Stimulated activated CD4-positive, alpha-beta T cell treated with anti-CD3 and anti-CD28 coated beads, Interleukin-4, amount 100 ng/mL, for 48 hours (primary cell): ENCODE results near the gene GRN.
A peak's percentile ranks its signal among the peaks of the same experiment; 100 is the strongest.
"Not testable (repeated sequence)": the region's sequence is repeated elsewhere in the genome, so short reads cannot be mapped to it uniquely, and the experiment has no call there.

Experiments used
- DNase-seq, 2 donors: peaks; one replicate each; pipeline ENCODE4 v3.0.0-alpha.2; 2020; ENCODE audit warnings: low read depth in 2 of 2

Gene GRN

DNA sequence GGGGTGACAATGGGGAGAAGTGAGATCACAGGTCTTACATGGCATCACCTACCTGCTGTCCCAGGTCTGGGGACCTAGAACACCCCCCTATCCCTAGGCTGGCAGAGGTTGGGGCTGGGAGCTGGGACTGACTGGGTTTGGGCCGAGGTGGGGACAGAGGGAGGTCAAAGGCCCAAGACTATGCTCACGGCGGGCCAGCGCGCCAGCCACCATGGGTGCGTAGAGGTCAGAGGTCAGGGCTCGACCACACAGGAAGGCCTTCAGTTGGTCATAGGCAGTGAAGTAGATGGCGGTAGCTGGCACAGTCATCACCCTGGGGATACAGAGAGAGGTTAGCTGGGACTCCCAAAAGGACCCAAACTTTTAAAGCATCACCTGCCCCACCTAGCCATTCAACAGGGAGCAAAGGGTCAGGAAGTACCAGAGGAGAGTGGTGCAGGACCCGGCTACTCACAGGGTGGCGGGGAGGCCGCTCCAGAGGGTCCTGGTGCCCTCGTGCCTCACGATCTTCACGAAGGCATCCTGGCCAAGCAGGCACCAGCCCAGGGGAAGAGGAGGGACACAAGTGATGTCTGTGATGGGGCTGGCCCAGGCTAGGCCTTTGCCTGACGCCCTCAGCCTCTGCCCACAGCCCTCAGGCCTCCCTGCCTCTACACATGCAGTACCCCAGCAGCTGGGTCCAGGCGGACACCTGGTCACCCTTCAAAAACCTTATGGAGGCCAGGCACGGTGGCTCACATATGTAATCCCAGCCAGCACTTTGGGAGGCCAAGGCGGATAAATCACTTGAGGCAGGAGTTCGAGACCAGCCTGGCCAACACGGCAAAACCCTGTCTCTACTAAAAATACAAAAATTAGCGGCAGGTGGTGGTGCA lies 23.6 kb upstream of the GRN start:
- no peak for DNase-seq

DNA sequence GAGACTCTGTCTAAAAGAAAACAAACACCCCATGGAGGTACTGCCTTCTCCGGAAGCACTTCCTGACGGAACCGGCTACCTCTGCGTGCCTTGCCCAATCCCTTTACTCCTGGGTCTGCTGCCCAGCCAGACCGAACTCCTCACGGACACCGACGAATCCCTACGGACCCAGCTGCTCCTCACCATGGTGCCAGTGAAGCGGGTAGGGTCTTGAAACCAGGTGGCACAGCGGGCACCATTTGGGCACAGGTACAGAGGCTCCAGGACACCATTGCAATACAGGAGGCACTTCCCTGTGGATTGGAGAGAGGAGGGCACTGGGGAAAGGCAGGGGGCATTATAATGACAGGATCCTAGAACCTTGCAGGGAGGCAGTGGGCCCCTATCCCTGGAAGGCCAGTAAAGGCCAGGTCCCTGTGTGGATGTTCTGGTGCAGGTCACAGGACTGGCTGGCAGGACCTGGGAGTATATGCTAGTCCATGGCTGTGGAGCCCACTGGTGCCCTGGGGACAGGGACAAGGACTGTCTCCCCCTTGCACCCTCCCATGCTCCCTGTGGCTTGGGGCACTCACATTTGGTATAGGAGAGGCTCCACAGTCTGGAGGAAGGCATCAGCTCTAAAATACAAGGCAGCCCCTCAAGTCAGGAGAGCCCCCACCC lies 22.7 kb upstream of the GRN start:
- DNase-seq, result no peak

- no peak for DNase-seq
Measured at GRCh38 chr17:44323359-44324091, 21.6 kb upstream of the GRN start.

DNA sequence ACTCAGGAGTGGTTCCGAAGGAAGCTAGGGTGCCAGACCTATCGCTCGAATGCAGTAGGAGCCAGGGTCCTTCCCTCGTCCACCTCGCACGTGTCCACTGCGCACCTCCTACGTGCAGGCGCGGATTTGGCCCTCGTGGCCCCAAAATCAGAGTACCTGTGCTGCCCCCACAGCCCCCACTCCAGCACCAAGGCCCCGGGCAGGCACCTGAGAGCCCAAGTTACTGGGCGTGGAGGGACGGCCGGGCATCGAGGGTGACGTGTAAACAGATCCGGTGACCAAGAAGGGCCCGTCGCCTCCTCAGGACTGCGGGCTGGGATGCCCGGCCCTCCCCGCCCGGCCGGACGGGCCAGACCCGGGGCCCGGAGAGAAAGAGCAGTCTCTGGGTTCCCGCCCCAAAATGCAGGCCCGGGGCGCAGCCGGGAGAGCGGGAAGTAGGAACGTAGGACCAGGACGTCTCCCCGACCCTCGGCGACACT lies 21.0 kb upstream of the GRN start:
- no peak for DNase-seq

- peak; percentile 92 to 93 for DNase-seq
Measured at GRCh38 chr17:44324571-44325275, 20.4 kb upstream of the GRN start, which contains the start of gene SLC25A39. SLC25A39 (minus strand) TSS chr17:44324823; CDS start chr17:44323562, 1,261 bp downstream.

- peak; percentile 83 to 88 for DNase-seq
Measured at GRCh38 chr17:44326861-44327444, 18.1 kb upstream of the GRN start.

- no peak for DNase-seq
Measured at GRCh38 chr17:44327715-44328449, 17.2 kb upstream of the GRN start.

GRCh38 chr17:44329516-44329915 lies 15.6 kb upstream of the GRN start:
- not testable (repeated sequence) for DNase-seq

- not testable (repeated sequence) for DNase-seq
Measured at GRCh38 chr17:44330263-44330662, 14.8 kb upstream of the GRN start.

DNA sequence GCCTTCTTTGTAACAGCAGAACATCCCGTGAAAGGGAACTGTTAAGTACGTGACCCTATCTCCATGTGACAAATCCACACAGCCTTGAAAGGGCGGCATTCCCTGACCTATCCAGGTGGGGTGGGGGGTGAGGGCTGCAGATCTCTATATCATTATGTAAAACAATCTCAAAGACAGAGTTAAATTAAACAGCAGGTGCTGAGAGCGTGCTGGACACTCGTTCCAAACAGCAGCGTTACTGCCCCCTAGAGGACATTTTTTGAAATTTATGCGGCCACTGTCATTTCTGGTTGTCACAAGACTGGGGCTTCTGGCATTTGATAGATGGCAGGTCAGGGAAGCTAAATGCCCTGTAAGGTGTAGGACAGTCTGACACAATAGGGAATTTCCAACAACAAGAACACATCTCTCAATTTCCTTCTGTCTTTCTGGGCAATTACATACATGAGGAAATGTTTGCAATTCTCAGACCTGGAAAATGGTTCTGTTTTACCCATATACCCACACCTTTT lies 13.8 kb upstream of the GRN start:
- DNase-seq, result peak; percentile 53 to 68

DNA sequence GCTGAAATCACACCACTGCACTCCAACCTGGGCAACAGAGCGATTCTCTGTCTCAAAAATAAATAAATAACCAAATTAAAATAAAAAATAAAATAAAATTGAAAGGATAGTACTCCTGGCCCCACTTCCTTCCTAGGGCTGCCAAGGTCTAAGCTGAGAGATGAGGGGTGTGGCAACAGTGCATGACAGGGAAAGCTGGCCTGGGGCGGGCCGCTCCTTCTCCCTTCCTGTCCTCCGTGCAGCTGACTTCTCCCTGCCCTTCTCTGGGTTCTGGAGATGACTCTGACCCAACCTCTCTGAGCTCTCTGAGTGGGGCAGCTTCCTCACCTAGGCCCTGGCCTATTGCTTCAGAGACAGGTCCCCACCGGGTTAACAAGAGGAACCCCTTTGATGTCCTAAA lies 11.7 kb upstream of the GRN start:
- DNase-seq, result no peak

GRCh38 chr17:44334315-44334714 lies 10.8 kb upstream of the GRN start:
- DNase-seq, result no peak

DNA sequence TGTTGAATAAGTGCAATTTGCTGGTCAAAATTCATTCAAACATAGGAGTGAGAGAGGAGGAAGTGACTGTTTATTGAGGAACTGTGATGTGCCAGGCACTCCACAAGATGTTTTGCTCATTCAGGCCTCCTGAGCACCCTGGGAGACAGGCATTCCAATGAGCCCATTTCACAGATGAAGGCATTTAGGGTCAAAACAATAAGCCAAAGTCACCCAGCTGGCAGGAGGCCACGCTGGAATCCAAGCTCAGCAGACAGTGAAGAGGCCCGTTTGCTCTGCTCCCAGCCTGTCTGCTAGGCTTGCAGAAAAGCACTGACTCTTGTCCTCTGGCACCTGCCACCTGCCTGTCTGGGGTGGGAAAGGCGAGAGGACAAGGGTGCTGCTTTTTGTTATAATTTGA lies 10.4 kb upstream of the GRN start:
- DNase-seq, result no peak

DNA sequence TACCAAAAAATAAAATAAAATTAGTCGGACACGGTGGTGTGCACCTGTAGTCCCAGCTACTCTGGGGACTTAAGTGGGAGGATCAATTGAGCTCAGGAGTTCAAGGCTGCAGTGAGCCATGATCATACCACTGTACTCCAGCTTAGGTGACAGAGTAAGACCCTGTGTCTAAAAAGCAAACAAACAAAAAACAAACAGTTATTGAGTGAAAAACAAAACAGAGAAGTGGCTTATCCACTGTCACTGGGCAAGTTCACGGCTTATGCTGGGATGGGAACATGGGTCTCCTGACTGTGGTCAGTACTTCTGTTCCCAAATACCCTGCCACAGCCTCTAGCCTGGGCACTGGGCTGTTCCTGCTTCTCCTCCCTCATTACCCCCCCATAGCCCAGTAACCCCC lies 9.5 kb upstream of the GRN start:
- no peak for DNase-seq

GRCh38 chr17:44335968-44336367 lies 9.1 kb upstream of the GRN start:
- DNase-seq, result no peak

DNA sequence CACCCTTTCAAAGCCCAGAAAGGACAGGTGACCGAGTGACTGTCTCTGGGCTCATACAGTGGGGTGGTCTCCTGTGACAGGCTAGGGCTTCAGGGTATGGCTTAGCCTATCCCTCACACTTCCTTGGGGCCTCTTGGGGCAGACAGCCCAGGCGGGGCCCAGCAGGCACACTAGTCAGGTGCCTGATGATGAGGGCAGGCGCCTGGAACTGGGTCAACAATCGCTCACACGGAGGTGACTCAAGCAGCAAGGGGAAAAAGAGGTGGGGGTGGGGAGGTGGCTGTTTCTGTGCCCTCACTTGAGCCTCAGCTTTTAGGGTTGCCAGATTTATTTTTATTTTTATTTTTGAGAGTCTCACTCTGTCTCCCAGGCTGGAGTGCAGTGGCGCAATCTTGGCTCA lies 6.4 kb upstream of the GRN start:
- no peak for DNase-seq

DNA sequence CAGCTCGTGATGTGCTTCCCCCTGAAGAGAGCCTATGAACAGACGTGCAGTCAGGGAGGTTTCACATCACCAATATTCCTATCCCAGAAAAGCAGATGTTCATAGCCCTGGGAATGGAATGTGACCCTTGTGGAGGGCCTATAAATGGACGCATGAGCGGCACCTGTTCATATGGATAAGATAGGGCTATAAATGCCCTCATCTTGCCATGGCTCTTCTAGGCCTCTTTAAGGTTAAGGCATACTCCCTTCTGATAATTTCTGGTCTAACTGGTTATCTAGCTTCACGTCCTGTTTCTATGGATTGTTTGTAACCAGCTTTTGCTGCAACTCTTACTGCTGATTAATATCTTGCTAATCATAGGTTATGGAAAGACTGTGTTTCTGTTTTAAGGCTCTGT lies 4.5 kb upstream of the GRN start:
- not testable (repeated sequence) for DNase-seq

DNA sequence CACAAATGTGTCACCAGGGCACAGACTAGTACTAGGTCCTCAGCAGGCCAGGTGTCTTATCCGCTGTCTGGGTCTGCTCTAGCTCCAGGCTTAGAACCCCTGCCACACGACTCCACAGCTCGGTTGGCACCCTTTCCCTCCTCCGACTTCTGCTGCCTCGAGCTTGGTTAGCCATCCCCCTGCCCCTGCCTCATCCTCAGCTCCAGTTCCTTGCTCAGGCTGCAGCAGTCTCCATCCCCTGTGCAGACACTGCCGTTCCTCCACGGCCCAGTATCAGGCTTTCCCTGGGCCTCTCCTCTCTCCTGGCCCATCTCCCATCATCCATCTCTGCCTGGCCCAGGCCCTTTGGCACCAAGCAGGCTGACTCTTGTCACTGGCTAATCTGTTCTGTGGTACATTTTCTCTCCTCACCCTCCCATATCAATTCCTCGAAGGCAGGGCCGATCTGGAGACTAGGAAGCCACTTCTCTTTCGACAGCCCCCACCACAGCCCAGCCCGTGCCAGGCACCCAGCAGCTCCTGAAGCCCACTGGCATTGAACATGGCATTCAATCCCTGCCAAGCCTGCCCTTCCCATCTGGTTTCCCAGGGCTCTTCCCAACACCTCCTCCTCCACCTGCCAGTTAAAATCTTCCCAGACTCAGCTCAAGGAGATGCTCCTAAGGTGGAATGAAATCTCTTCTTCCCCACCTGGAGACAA lies 1.4 kb upstream of the GRN start:
- DNase-seq, result no peak

GRCh38 chr17:44345454-44346026 lies 438 bp downstream of the GRN start:
- no peak for DNase-seq
